Endothelial cell (in vitro differentiated cells): ENCODE data around the gene HMGCS2. TPM values are rescaled to one million over a fixed set of nuclear protein-coding genes. Genes with fewer than 3 reads are reported as not detected.

Experiments used
- DNase-seq: peaks from one replicate; pipeline ENCODE4 v3.0.0; 2021; ENCODE audit warnings: low spot score
- H3K27ac Mint-ChIP-seq: one replicate; pipeline ENCODE4 v1.8.0; 2021; ENCODE audit warnings: mixed read lengths, inconsistent platforms; ENCODE audit not compliant: unreplicated experiment
- H3K27me3 Mint-ChIP-seq: one replicate; pipeline ENCODE4 v1.8.0; 2021; ENCODE audit warnings: mild to moderate bottlenecking, moderate library complexity, mixed read lengths, inconsistent platforms; ENCODE audit not compliant: unreplicated experiment
- H3K36me3 Mint-ChIP-seq: one replicate; pipeline ENCODE4 v1.8.0; 2021; ENCODE audit warnings: mild to moderate bottlenecking, low read depth, mixed read lengths, inconsistent platforms; ENCODE audit not compliant: unreplicated experiment
- H3K4me1 Mint-ChIP-seq: one replicate; pipeline ENCODE4 v1.8.0; 2021; ENCODE audit warnings: mild to moderate bottlenecking, mixed read lengths, inconsistent platforms; ENCODE audit not compliant: unreplicated experiment
- H3K4me3 Mint-ChIP-seq: one replicate; pipeline ENCODE4 v1.8.0; 2021; ENCODE audit warnings: mild to moderate bottlenecking, mixed read lengths, inconsistent platforms; ENCODE audit not compliant: unreplicated experiment
- H3K9me3 Mint-ChIP-seq: one replicate; pipeline ENCODE4 v1.8.0; 2021; ENCODE audit warnings: mixed read lengths, inconsistent platforms; ENCODE audit not compliant: unreplicated experiment
- CTCF ChIP-seq: fragments of 200-600 bp; sonication (generic); IDR thresholded peaks from one replicate; pipeline ENCODE4 v1.5.0; 2021; ENCODE audit warnings: antibody characterized with exemption; ENCODE audit not compliant: unreplicated experiment
- total RNA-seq: library from RNA; stranded (reverse); fragmentation: NEBNext Ultra II Directional; extraction: Animal tissue kit (Norgen Biotek cat#: 25700); gene quantifications from one replicate; pipeline ENCODE4 v1.2.1, GENCODE V29; 2021; ENCODE audit not compliant: unreplicated experiment

The HMGCS2 gene
- total RNA-seq, 1 donor from 2014 or later = not detected

GRCh38 chr1:119748040-119748439 is 20.7 kb downstream of the HMGCS2 start:
- no peak overlapping the region for H3K27ac Mint-ChIP-seq
- H3K4me1 Mint-ChIP-seq = peaks cover 14% of the 10 kb centered on the region
- TF ChIP-seq CTCF = no peak
- H3K27me3 Mint-ChIP-seq = peaks cover 7% of the 10 kb centered on the region
- H3K4me3 Mint-ChIP-seq = no peak overlapping the region
- no peak for DNase-seq
- peaks cover 4% of the 10 kb centered on the region for H3K36me3 Mint-ChIP-seq
- H3K9me3 Mint-ChIP-seq = no peaks in the 10 kb centered on the region

- H3K27me3 Mint-ChIP-seq = peaks cover 8% of the 10 kb centered on the region
- H3K4me1 Mint-ChIP-seq = peaks cover 14% of the 10 kb centered on the region
- peaks cover 5% of the 10 kb centered on the region for H3K36me3 Mint-ChIP-seq
Measured at GRCh38 chr1:119747451-119747850, 21.3 kb downstream of the HMGCS2 start.

GRCh38 chr1:119745034-119745433 is 23.7 kb downstream of the HMGCS2 start:
- no peaks in the 10 kb centered on the region for H3K9me3 Mint-ChIP-seq
- DNase-seq = no peak
- H3K4me3 Mint-ChIP-seq = no peak overlapping the region
- peaks cover 18% of the 10 kb centered on the region for H3K4me1 Mint-ChIP-seq
- H3K27me3 Mint-ChIP-seq = peaks cover 12% of the 10 kb centered on the region
- no peak for TF ChIP-seq CTCF
- H3K27ac Mint-ChIP-seq = no peak overlapping the region
- peaks cover 13% of the 10 kb centered on the region for H3K36me3 Mint-ChIP-seq

More at GRCh38 chr1:119747451-119747850, 21.3 kb downstream of the HMGCS2 start:
- Mint-ChIP-seq H3K9me3 (no peaks in the 10 kb centered on the region), H3K4me3 (no peak overlapping the region), H3K27ac (no peak overlapping the region)
- TF ChIP-seq CTCF = no peak
- DNase-seq = no peak

- DNase-seq = no peak
- H3K27ac Mint-ChIP-seq = no peak overlapping the region
- no peak for TF ChIP-seq CTCF
- no peak overlapping the region for H3K4me3 Mint-ChIP-seq
- peaks cover 12% of the 10 kb centered on the region for H3K27me3 Mint-ChIP-seq
- H3K4me1 Mint-ChIP-seq = peaks cover 18% of the 10 kb centered on the region
- no peaks in the 10 kb centered on the region for H3K9me3 Mint-ChIP-seq
- H3K36me3 Mint-ChIP-seq = peaks cover 13% of the 10 kb centered on the region
Measured at GRCh38 chr1:119744598-119744942, 24.1 kb downstream of the HMGCS2 start.

GRCh38 chr1:119743776-119744597 is 24.7 kb downstream of the HMGCS2 start:
- peaks cover 13% of the 10 kb centered on the region for H3K36me3 Mint-ChIP-seq
- H3K27me3 Mint-ChIP-seq = peaks cover 12% of the 10 kb centered on the region
- no peak overlapping the region for H3K4me3 Mint-ChIP-seq
- TF ChIP-seq CTCF = peak; percentile 89
- H3K4me1 Mint-ChIP-seq = peaks cover 18% of the 10 kb centered on the region
- H3K27ac Mint-ChIP-seq = peak overlapping the region; percentile 41
- peak; percentile 52 for DNase-seq
- H3K9me3 Mint-ChIP-seq = no peaks in the 10 kb centered on the region
